ENCODE measurements around the gene XRCC2. TPM values are rescaled to one million over a fixed set of nuclear protein-coding genes. Genes with fewer than 3 reads are reported as not detected.

The XRCC2 gene
- total RNA-seq, 1 donor from 2014 or later, result 0.11 TPM

GRCh38 chr7:152608208-152608607 lies 67.7 kb downstream of the XRCC2 start:
- H3K4me1 ChIP-seq, result no peaks in the 10 kb centered on the region
- no peak overlapping the region for H3K27ac ChIP-seq
- H3K9me3 ChIP-seq, result no peaks in the 10 kb centered on the region
- H3K4me3 ChIP-seq, result no peak overlapping the region
- no peak for DNase-seq (ENCODE audit: low spot score in 2 of 2)
- TF ChIP-seq, protein P1, sequence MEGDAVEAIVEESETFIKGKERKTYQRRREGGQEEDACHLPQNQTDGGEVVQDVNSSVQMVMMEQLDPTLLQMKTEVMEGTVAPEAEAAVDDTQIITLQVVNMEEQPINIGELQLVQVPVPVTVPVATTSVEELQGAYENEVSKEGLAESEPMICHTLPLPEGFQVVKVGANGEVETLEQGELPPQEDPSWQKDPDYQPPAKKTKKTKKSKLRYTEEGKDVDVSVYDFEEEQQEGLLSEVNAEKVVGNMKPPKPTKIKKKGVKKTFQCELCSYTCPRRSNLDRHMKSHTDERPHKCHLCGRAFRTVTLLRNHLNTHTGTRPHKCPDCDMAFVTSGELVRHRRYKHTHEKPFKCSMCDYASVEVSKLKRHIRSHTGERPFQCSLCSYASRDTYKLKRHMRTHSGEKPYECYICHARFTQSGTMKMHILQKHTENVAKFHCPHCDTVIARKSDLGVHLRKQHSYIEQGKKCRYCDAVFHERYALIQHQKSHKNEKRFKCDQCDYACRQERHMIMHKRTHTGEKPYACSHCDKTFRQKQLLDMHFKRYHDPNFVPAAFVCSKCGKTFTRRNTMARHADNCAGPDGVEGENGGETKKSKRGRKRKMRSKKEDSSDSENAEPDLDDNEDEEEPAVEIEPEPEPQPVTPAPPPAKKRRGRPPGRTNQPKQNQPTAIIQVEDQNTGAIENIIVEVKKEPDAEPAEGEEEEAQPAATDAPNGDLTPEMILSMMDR (IDR thresholded peaks at IDR 0.05), result no peak
- H3K36me3 ChIP-seq, result no peaks in the 10 kb centered on the region
- no peaks in the 10 kb centered on the region for H3K27me3 ChIP-seq
- intact Hi-C loops (cut with DNase I), result no loop called here

DNA sequence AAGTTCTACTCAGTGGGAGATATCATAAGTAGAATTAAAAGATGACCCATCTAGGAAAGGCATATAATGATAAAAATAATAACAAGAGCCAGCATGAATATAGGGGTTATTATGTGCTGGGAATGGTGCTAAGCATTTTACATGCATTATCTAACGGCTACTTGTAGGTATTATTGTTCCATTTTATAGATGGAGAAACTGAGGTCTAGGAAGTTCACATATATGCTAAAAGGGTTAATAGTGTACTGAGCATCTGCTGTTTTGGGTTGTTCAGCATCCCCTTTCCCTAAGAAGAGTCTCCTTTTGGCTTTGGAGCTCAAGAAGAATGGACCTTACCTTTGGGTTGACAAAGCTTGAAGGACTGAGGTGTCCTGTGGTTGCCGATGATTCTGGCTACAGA lies 68.9 kb downstream of the XRCC2 start:
- TF ChIP-seq, protein P1 (IDR thresholded peaks at IDR 0.05), result no peak
- intact Hi-C loops (cut with DNase I), result no loop called here
- H3K27ac ChIP-seq, result no peak overlapping the region
- no peak for DNase-seq (ENCODE audit: low spot score in 2 of 2)
- no peaks in the 10 kb centered on the region for H3K36me3 ChIP-seq
- H3K4me1 ChIP-seq, result no peaks in the 10 kb centered on the region
- H3K9me3 ChIP-seq, result no peaks in the 10 kb centered on the region
- no peaks in the 10 kb centered on the region for H3K27me3 ChIP-seq
- H3K4me3 ChIP-seq, result no peak overlapping the region

- H3K27ac ChIP-seq, result no peak overlapping the region
- TF ChIP-seq, protein P1 (IDR thresholded peaks at IDR 0.05), result no peak
- DNase-seq (ENCODE audit: low spot score in 2 of 2), result no peak
Measured at GRCh38 chr7:152602962-152603361, 73.0 kb downstream of the XRCC2 start.

GRCh38 chr7:152601305-152601798 lies 74.6 kb downstream of the XRCC2 start:
- H3K27ac ChIP-seq, result no peak overlapping the region
- DNase-seq (ENCODE audit: low spot score in 2 of 2), result no peak
- H3K27me3 ChIP-seq, result no peaks in the 10 kb centered on the region
- no peaks in the 10 kb centered on the region for H3K36me3 ChIP-seq
- H3K9me3 ChIP-seq, result no peaks in the 10 kb centered on the region
- TF ChIP-seq, protein P1 (IDR thresholded peaks at IDR 0.05), result no peak
- no peaks in the 10 kb centered on the region for H3K4me1 ChIP-seq
- H3K4me3 ChIP-seq, result no peak overlapping the region
- intact Hi-C loops (cut with DNase I), result no loop called here

More at GRCh38 chr7:152602962-152603361, 73.0 kb downstream of the XRCC2 start:
- no peaks in the 10 kb centered on the region for H3K36me3 ChIP-seq
- no peak overlapping the region for H3K4me3 ChIP-seq
- no peaks in the 10 kb centered on the region for H3K4me1 ChIP-seq
- no peaks in the 10 kb centered on the region for H3K9me3 ChIP-seq
- H3K27me3 ChIP-seq, result no peaks in the 10 kb centered on the region
- intact Hi-C loops (cut with DNase I), result no loop called here

- H3K27ac ChIP-seq, result no peak overlapping the region
- intact Hi-C loops (cut with DNase I), result no loop called here
Measured at GRCh38 chr7:152600266-152600665, 75.7 kb downstream of the XRCC2 start.

More at GRCh38 chr7:152600266-152600665, 75.7 kb downstream of the XRCC2 start:
- DNase-seq (ENCODE audit: low spot score in 2 of 2), result no peak
- Histone ChIP-seq H3K36me3 (no peaks in the 10 kb centered on the region), H3K4me1 (no peaks in the 10 kb centered on the region), H3K9me3 (no peaks in the 10 kb centered on the region), H3K4me3 (no peak overlapping the region), H3K27me3 (no peaks in the 10 kb centered on the region)
- TF ChIP-seq, protein P1 (IDR thresholded peaks at IDR 0.05), result no peak

Data from ascending aorta (tissue), 2 donors.